Fibroblast of villous mesenchyme (primary cell): Measurements from ENCODE around the gene ZNF691. TPM values are rescaled to one million over a fixed set of nuclear protein-coding genes. Genes with fewer than 3 reads are reported as not detected.

Source experiments
- DNase-seq: peaks from one replicate; pipeline ENCODE4 v3.0.0-alpha.2; 2010; ENCODE audit warnings: low read depth
- H3K4me3 ChIP-seq: 2 replicates; pipeline ENCODE4 v1.5.1; 2011; ENCODE audit warnings: low read depth, mild to moderate bottlenecking, low read length
- CTCF ChIP-seq: IDR thresholded peaks from 2 replicates; pipeline ENCODE4 v1.5.1; 2012; ENCODE audit warnings: low read depth, mild to moderate bottlenecking, low read length; ENCODE audit not compliant: insufficient read depth
- total RNA-seq: library from RNA; depleted of rRNA; stranded (reverse); fragments of >200 nt; gene quantifications from 2 replicates; pipeline ENCODE4 v1.2.3, GENCODE V29; 2012

The ZNF691 gene
- total RNA-seq, 1 donor: 11.2 TPM

- H3K4me3 ChIP-seq: no peak overlapping the region
- no peak for TF ChIP-seq CTCF
- no peak for DNase-seq
Observed at GRCh38 chr1:42832641-42833240, 13.7 kb upstream of the ZNF691 start.

- no peak overlapping the region for H3K4me3 ChIP-seq
- no peak for TF ChIP-seq CTCF
- DNase-seq: no peak
Observed at GRCh38 chr1:42833981-42834380, 12.4 kb upstream of the ZNF691 start.

GRCh38 chr1:42834803-42835202, 11.6 kb upstream of the ZNF691 start:
- H3K4me3 ChIP-seq: no peak overlapping the region
- DNase-seq: no peak
- TF ChIP-seq CTCF: no peak

- H3K4me3 ChIP-seq: no peak overlapping the region
- no peak for DNase-seq
- TF ChIP-seq CTCF: no peak
Observed at GRCh38 chr1:42835422-42835821, 11.0 kb upstream of the ZNF691 start.

- no peak overlapping the region for H3K4me3 ChIP-seq
- no peak for TF ChIP-seq CTCF
- no peak for DNase-seq
Observed at GRCh38 chr1:42837709-42838108, 8.7 kb upstream of the ZNF691 start.

- no peak for TF ChIP-seq CTCF
- H3K4me3 ChIP-seq: no peak overlapping the region
- DNase-seq: no peak
Observed at GRCh38 chr1:42838482-42839190, 7.8 kb upstream of the ZNF691 start.
